Measurements from ENCODE around the gene BICC1.

BICC1 gene

DNA sequence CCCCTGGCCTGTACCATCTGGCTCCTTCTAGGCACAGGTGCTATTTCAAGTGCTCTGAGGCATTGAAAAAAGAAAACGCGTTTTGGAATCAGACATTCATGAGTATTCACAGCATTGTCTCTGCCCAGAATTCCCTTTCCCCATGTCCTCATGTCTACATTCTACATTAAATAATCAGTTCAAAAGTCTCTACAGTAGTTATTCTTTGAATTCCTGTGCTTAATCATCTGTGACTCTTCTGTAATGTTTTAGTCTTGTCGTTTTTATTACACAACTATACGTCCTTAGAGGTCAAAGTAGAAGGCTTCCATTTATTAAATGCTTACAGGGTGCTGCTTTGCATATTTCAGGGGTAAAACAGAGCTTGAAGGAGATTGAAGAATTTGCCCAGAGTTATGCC, 95.7 kb downstream of the BICC1 start:
- no peak for DNase-seq

DNA sequence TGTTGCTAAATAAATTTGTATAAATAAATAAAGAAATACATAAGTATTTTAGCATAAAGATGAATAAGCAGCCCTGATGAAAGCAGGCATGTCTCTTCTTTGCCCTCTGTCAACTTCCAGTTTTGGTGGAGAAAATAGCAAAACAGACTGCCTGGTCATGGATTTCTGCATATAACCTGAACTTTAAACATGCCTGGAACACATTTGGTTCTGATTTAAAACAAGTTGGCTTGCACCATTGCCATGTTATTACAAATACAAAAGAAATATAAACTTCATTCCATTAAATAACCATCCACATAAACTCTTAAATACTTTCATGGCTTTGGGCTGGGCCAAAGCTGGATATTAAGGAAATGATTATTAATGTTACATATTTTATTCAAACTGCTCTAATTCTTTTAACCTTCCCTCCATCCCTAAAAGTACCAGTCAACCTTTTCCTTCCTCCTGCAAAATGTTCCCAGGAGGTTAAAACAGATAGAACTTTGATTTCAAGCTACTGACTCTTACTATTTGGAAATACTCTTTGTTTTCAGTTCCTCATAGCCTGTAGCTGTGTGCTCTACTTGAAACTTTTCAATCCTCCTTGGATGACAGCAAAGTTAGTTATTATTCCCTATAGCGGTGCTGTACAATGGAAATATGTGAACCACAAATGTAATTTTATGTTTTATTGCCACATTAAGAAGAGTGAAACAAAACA, 96.3 kb downstream of the BICC1 start:
- DNase-seq: no peak

DNA sequence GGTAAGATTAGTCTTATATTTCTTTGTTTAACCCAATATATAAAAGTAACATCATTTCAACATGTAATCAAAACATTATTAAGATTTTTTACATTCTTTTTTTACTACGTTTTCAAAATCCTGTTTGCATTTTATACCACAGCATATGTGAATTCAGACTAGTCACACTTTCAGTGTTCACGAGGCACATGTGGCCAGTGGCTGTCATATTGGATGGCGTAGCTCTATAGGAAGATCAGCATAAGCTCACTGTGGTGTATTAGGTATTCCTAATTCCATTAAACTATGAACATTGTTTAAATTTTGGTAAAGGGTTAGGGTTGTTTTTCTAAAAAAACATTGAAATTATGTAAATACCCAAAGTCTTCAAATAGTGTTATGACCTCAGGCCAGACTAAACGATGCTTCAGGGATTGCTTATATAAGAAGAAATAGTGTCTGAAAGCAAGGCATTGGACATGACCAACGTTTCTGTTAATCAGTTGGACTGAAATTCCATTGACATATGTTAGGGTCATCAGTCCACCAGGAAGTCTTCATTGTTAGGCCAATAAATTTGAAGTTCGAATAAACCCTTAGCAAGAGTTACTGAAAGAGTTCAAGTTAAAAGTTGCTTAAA, 97.0 kb downstream of the BICC1 start:
- no peak for DNase-seq

DNA sequence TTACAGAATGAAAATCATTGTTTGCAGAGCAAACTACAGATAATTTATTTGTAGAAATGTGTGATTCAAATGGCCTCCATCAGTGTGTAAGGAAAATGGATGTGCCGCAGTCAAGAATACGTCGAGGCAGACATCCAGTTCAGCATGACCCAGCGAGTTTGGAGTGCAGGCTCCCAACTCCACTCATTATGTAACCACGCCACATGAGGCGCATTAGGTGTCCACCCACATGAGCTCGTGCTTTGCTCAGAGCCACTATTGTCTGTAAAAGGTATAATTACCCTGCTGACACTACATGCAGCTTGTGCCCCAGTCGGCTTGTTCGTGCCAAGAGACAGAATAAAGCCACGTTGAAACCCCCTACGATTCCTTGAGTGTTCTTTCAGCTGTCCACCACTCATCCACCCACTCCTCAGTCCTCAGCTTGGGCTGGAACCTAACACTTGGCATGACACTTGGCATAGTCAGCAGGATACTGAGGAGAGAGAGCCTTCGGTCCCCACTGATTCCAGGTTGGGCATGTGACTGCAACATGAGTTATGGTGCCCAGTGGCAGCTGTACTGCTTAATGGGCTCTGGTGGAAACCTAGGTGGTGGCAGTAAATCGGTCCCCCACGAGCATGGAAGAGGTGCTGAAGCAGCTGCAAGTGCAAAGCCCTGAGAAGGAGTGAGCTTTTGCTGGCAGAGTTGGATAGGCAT, 102.7 kb downstream of the BICC1 start:
- DNase-seq: no peak

DNA sequence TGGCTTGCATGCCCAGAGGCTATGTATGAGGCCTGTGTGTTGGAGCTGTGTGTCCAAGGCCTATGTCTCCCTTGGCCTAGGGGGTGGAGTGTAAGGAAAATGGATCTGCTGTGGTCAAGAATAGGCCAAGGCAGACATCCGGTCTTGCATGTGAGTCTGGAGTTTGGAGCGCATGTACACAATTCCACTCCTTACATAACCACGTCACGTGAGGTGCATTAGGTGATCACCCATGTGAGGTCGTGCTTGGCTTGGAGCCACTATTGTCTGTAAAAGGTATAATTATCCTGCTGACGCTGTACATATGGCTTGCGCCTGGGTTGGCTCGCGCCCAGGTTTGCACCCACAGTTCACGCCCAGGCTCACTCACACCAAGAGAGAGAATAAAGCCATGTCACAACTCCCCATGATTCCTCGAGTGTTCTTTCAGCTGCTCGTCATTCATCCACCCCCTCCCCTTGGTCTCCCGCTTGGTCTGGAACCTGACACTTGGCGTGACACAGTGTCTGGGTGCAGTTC, 105.5 kb downstream of the BICC1 start:
- no peak for DNase-seq

DNA sequence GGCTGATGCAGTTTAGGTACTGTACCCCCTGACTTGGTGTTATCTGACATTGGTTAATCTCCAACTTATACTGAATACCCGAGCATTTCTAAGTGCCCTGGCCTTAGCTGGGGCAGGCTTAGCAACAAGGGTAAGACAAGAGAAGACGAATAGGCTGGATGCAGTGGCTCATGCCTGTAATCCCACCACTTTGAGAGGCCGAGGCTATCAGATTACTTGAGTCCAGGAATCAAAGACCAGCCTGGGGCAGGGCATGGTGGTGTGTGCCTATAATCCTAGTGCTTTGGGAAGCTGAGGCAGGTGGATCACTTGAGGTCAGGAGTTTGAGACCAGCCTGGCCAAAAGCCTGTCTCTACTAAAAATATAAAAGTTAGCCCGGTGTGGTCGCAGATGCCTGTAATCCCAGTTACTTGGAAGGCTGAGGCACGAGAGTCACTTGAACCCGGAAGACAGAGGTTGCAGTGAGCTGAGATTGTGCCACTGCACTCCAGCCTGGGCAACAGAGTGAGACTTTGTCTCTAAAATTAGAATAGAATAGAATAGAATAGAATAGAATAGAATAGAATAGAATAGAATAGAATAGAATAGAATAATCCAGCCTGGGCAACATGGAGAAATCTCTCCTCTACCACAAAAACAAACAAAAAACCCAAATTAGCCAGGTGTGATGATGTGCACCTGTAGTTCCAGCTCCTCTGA, 108.9 kb downstream of the BICC1 start:
- no peak for DNase-seq

DNA sequence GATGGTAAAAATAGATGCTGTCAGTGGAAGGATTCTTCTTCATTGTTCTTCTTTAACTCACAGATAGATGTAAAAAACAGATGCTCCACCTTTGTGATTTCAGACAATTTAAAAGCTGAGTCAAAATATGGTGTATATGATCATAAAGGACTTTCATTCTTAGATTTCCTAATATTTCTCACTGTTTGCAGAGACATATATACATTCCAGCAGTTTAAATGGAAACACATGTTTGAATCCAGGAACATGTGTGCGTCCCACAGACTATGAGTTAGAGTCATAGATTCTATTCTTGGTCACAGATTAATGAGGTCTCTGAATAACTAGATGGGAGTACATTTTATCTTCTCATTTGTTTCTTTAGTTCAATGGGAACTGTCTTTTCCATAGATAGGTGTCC, 109.6 kb downstream of the BICC1 start:
- DNase-seq: no peak

DNA sequence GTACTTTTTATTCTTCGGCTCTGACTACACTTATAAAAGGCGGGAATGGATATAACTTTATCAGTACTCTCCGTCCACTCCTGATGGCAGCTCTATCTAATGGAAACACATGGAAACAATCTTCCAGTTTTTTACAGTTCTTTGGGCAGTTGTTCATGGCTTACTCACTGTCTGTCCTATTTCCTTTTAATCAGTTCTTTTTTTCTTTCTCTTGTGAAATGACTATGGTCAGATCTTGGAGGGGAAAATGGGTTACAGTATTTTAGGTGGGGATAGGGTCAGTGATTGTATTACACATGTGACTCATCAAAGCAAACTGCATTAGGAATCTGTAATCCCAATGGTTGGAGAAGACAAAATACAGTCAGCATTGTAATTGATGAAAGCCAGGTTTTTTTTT, 112.4 kb downstream of the BICC1 start:
- no peak for DNase-seq

DNA sequence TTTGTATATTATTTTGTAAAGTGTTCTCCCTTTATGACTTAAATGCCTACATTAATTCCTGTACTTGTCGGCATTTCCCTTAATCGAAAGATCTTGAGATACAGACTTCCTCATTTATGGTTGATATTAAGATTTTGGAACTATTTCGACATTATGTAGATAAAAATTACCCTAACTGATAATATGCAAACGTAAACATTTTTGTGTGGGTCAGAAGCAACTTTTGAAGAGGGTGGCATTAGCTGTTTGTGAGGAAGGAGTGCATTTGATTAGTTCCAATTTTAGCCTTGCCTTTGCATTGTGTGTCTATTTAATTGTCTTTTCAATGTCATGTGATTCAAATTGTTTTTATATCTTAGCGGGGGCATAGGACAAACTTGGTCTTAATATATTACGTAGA, 114.7 kb downstream of the BICC1 start:
- no peak for DNase-seq

DNA sequence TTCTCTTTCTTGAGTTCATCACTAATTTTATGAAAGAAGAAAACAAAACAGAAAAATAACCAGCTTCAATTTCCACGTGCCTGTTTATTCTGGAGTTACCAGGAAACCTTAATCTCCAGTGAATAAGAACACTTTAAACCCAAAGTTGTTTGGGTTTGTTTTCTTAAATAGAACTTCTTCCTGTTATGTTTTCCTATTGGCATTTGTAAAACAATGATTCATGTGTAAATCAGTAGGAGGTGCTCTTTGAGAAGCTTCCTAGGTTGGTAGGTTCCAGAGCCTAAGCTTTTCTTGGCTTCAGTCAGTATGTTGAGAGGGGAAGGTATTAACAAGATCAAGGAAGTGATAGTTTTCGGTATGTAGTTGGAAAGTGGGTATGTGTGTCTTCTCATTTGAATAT, 119.0 kb downstream of the BICC1 start:
- no peak for DNase-seq

DNA sequence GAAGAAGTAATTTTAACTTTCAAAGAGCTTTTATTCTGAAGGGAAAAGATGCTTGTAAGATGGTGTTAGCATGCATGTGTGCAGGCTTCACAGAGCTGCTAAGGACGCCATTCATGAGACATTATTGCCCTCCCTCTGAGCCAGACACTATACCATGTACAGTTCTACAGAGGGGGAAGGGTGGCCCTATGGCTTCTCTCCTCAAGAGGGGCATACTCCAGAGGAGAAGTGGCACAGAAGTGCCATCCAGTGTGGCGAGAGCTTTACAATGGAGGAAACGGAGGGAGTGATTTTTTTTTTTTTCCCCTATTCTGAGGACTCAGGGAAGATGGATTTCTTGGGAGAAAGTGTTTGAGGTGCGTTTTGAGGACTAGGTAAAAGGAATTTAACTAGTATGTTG, 119.5 kb downstream of the BICC1 start:
- no peak for DNase-seq

DNA sequence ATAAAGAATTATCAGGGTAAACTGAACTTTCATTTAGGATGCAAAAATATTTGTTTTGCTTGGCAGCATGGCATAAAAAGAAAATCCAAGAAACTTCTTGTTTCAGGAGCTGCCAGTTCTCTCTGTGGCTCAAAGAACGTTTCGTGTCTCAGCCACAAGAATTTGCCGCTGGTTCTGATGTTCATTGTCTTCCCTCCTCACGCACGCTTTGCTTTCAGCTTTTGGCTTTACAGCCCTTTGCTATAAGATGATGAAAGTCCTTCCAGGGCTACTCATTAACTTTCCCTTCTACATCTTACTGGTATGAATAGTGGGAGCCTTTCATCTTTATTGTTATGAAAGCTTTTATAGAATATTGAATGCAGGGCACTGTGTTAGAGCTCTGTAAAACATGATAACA, 124.7 kb downstream of the BICC1 start:
- DNase-seq: no peak

DNA sequence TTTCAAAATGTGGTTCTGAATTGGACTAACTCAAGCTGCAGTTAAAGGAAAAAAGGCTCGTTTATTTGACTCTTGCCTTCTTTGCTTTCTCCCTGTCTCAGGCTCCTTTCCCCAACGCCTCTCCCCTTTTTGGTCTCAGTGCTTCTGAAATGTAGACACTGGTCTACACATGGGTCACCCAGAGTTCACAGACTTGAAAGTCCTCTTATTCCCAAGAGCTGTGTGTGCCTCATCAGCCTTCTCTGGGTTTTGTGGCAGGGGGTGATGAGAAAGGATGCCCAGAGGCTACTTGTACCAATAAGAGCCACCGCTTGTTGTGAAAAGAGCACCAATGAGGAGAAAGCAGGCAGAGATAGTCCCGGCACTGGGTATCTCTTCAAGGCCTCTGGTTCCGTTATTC, 125.7 kb downstream of the BICC1 start:
- DNase-seq: no peak

DNA sequence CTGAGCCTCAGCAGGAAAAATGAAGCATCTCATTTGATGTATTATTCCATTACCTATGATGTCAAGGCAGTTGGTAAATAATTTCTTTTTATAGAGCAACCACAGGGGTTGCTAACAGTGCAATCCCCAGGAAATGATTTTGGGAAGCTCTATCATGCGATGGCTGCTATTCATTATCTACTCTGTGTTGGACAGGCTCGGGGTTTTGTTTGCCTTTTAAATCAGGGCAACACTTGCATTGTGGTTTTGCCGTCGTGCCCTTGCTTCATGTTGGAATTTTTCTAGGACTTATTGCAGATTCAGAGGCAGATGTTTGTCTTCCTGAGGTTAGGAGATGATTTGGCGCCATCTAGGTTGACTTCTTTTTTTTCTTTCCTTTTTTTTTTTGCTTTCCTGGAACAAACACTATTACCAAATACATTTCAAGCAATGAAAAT, 128.4 kb downstream of the BICC1 start:
- no peak for DNase-seq

DNA sequence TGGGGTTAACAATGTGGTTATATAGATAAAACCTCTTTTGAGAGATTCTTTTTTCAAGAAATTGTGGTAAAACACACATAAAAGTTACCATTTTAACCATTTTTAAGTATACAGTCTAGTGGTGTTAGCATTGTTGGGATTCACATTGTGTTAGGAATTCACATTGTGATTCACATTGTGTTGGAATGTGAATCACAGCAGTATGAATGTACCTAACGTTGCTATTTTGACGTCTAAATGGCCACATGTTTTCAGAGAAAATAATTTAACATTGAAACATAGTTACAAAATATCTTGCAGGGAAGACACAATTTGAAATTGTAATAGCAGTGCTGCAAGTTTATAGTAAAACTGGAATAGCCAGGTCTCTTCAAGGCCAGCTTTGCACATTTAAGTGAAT, 129.0 kb downstream of the BICC1 start:
- no peak for DNase-seq

DNA sequence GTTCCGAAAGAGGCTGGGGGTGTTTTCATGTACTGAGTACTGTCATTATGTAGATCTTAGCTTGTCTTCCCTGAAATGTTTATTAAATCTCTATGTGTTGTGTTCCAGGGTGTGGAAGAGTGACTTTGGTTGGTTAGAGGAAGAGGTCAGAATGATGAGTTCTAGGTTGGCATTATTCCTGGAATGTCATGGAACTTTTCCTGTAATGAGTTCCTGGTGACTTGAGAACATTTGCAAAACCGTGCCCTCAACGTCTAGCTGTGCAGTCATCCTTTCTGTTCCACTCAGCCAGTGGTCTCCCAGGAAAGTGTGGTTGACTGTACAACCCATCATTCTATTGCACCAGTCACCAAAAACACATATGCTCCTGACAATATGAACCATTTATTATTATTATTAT, 129.6 kb downstream of the BICC1 start:
- DNase-seq: no peak

DNA sequence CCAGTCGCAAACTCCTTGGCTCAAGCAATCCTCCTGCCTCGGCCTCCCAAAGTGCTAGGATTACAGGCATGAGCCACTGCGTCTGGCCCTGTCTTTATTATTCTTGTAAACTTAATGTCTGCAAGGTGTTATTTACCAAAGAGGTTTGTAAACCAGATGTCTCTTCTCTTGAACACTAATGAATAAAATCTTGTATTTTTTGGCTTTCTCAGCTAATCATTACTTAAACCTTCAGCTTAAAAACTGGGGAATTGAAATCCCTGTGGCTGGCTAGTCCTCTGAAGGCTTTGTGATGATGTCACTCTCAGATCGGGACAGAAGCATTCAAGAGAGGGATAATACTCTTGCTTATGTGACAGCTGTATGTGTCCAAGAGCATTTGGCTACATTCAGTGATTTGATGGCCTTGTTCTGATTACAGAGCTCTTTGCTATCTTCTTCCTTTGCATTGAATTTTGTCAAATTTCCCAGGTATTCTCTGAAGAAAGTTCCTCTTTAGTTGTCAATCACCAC, 130.3 kb downstream of the BICC1 start:
- DNase-seq: no peak

DNA sequence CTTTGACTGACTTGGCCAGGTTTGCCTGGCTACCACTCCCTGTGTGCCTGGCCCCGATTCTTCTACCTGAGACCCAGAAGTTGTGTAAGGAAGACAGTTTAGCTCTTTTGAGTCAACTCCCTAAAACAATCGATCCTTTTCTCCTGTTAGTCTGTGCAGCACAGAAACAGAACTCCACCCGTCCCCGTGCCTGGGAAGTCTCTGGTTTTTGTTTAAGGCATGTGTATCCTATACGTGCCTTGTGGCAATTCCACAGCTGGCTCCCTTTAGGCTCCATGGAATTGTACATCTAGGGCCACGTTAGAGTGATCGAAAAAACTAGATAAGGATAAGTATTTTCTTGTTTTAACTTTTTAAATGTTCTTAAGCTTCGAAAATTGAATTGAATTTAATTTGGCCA, 131.6 kb downstream of the BICC1 start:
- no peak for DNase-seq

DNA sequence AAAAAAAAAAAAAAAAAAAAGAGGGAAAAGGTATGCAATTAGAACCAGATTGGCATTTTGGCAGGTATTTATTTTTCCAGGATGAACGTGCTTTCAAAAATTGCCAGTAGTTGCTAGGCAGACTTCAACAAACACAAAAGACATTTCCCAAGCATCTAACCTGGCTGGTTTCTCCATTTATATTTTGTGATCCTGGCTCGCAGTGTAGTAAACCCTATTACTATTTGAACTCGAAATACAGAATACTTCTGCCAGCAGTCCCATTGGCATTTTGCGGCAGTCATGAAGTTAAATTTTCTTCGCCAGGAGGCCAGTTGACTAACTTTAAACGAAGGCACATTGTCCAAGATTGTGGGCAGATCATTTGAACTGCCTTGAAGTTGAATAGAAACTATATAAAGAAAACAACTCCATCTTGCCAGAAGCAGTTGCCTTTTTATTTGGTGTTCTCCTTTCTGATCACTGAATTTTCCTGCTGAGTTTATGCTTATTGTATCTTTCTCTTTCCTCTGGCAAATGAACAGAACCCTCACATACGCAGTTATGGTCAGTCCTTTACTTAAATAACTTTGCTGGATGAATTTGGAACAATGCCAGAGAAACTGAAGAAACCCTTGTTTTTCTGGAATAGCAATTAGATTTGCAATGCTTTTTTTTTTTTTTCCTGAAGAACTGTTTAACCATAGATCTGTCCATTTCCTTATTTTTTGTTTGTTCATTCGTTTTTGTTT, 132.9 kb downstream of the BICC1 start:
- DNase-seq: no peak

DNA sequence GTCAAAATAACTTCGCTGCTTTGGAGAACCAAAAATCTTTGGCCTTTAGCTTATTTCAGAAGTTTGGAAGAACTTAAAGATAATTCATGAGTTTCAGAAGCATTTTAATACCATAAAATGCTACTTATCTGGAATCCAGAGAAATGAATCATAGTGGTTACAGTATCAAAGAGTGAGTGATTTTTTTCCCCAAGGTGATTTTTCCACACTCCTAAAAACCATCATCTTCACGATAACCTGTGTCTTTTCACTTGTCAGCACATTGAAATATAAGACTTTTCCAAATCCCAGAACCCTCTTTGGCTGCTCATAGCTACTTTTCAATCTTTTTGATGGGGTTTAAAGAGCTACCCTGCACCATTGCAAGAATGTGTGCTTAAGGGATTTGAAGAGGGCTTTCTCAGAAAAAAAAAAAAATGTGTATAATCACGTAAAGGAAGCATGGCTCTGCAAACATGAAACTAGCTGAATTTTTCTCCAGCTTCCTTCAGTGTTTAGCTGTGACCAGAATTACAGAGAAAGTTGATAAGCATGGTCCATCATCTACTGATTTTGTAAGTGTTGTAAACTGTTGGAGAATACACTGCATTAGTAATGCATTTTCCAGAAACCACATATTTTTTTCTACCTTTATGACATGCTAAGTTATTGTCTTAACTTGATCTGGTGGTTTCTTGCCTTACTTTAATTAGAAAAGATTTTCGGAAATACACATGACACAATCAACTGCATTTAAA, 134.9 kb downstream of the BICC1 start:
- no peak for DNase-seq

DNA sequence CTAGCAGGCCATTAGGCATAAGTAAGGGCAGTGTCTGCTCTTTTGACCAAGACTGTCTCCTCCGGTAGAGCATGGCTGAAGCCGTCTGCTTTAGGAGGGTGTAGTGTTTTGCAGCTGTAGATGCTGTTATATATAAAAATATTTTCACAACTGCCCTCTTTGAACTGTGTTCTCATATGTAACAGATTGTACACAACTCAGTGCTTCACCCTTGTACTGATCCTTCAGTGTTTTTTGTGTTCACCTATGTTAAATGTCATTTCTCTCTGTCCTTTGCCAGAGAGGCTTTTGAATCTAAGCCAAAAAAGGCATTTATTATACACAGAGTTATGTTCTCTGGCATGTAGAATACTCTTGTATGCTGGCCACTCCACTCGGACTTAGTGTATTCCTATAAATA, 135.5 kb downstream of the BICC1 start:
- DNase-seq: no peak

DNA sequence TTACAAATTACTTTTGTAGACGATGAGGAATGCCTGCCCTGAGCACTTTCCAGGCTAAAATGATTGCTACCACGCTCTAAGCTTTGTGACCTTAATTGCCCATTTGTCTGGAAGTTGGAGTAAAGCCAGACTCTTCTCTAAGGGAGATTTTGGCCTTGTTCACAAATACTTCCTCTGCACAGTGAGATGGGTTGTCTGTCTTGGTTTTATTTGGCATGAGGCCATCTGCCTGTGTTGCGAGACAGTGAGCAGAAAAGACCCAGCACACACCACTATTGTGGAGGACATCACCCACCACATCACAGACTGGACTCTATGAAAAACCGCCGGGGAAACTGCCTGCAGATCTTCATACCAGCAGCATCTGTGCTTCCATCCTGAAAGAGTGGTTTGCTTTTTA, 138.4 kb downstream of the BICC1 start:
- no peak for DNase-seq

Measured in effector CD8-positive, alpha-beta T cell (primary cell).